Occipital lobe (tissue), 2 donors: ENCODE results near the gene PRLH. TPM values are rescaled to one million over a fixed set of nuclear protein-coding genes. Genes with fewer than 3 reads are reported as not detected.

Source experiments
- DNase-seq: peaks from one replicate; lab custom pipeline; 2025; lab: John Stamatoyannopoulos, UW
- total RNA-seq: library from RNA; depleted of rRNA; stranded (reverse); fragments of >200 nt; gene quantifications from one replicate; pipeline ENCODE4 v1.2.3, GENCODE V29; 2014

Gene PRLH
- total RNA-seq, 1 donor from 2014 or later = not detected

GRCh38 chr2:237539681-237540080 lies 26.7 kb upstream of the PRLH start:
- DNase-seq = no peak

GRCh38 chr2:237540223-237540775 lies 26.1 kb upstream of the PRLH start:
- no peak for DNase-seq

- DNase-seq = no peak
These were observed 25.6 kb upstream of the PRLH start for GRCh38 chr2:237540823-237541222.

GRCh38 chr2:237541243-237541642 lies 25.1 kb upstream of the PRLH start:
- DNase-seq = no peak

- no peak for DNase-seq
These were observed 24.2 kb upstream of the PRLH start for GRCh38 chr2:237542001-237542704.

GRCh38 chr2:237546040-237546875 lies 20.1 kb upstream of the PRLH start:
- no peak for DNase-seq

- no peak for DNase-seq
These were observed 19.4 kb upstream of the PRLH start for GRCh38 chr2:237546876-237547395.

- no peak for DNase-seq
These were observed 18.4 kb upstream of the PRLH start for GRCh38 chr2:237547841-237548416.

- no peak for DNase-seq
These were observed 17.2 kb upstream of the PRLH start for GRCh38 chr2:237549216-237549615.

GRCh38 chr2:237549643-237550415 lies 16.5 kb upstream of the PRLH start:
- no peak for DNase-seq

GRCh38 chr2:237551071-237551574 lies 15.3 kb upstream of the PRLH start:
- no peak for DNase-seq

- no peak for DNase-seq
These were observed 13.5 kb upstream of the PRLH start for GRCh38 chr2:237552908-237553307.

- no peak for DNase-seq
These were observed 12.4 kb upstream of the PRLH start for GRCh38 chr2:237553948-237554347.

- no peak for DNase-seq
These were observed 10.8 kb upstream of the PRLH start for GRCh38 chr2:237555560-237555959.

- no peak for DNase-seq
These were observed 9.4 kb upstream of the PRLH start for GRCh38 chr2:237556773-237557632.

- no peak for DNase-seq
These were observed 8.8 kb upstream of the PRLH start for GRCh38 chr2:237557633-237558015.

- DNase-seq = no peak
These were observed 7.3 kb upstream of the PRLH start for GRCh38 chr2:237558961-237559641.

GRCh38 chr2:237561221-237561620 lies 5.2 kb upstream of the PRLH start:
- DNase-seq = no peak

GRCh38 chr2:237563816-237564215 lies 2.6 kb upstream of the PRLH start:
- no peak for DNase-seq
